WTC11 (cell line): ENCODE data around the gene AGPS. TPM values are rescaled to one million over a fixed set of nuclear protein-coding genes. Genes with fewer than 3 reads are reported as not detected.

Source experiments
- ATAC-seq: fragments of 200-7000 bp; cut with Tn5 transposase; 2 replicates; pipeline ENCODE4 v1.10.0; 2021; ENCODE audit warnings: mild to moderate bottlenecking, moderate library complexity
- CTCF ChIA-PET: fragments of 300-600 bp; sonication (Branson Sonifier 250); formaldehyde crosslinking; loops from one replicate; lab custom pipeline; 2021; ENCODE audit warnings: antibody characterized with exemption; lab: Charles Lee
- POLR2A ChIA-PET: fragments of 350-600 bp; sonication (Branson Sonifier 250); formaldehyde crosslinking; loops from one replicate; lab custom pipeline; 2021; ENCODE audit warnings: antibody characterized with exemption; lab: Charles Lee
- DNase-seq: peaks from one replicate; pipeline ENCODE4 v3.0.0; 2021; ENCODE audit warnings: low spot score
- H3K27ac Mint-ChIP-seq: 2 replicates; pipeline ENCODE4 v1.8.0; 2021; ENCODE audit warnings: mixed read lengths
- H3K27me3 Mint-ChIP-seq: 2 replicates; pipeline ENCODE4 v1.8.0; 2021; ENCODE audit warnings: low read depth, mild to moderate bottlenecking, moderate library complexity, mixed read lengths
- H3K36me3 Mint-ChIP-seq: 2 replicates; pipeline ENCODE4 v1.8.0; 2021; ENCODE audit warnings: mixed read lengths
- H3K4me1 Mint-ChIP-seq: 2 replicates; pipeline ENCODE4 v1.8.0; 2022; ENCODE audit warnings: mixed read lengths
- H3K4me3 Mint-ChIP-seq: 2 replicates; pipeline ENCODE4 v1.8.0; 2021; ENCODE audit warnings: mild to moderate bottlenecking, moderate library complexity, mixed read lengths
- H3K9me3 Mint-ChIP-seq: 2 replicates; pipeline ENCODE4 v1.8.0; 2021; ENCODE audit warnings: mixed read lengths
- CREB1 ChIP-seq: sonication (generic); formaldehyde crosslinking; IDR thresholded peaks from 2 replicates; pipeline ENCODE4 v1.8.0; 2023; ENCODE audit warnings: mild to moderate bottlenecking, missing genetic modification reagents
- EMX1 ChIP-seq: fragments of 250-450 bp; sonication (Bioruptor Pico); IDR thresholded peaks from 2 replicates; pipeline ENCODE4 v1.8.0; 2021; ENCODE audit warnings: mild to moderate bottlenecking
- FOXK1 ChIP-seq: sonication (generic); formaldehyde crosslinking; IDR thresholded peaks from 2 replicates; pipeline ENCODE4 v1.8.0; 2022; ENCODE audit warnings: mild to moderate bottlenecking, moderate library complexity, missing genetic modification reagents
- GRHL2 ChIP-seq: fragments of 250-450 bp; sonication (Bioruptor Pico); IDR thresholded peaks from 2 replicates; pipeline ENCODE4 v1.8.0; 2022; ENCODE audit warnings: mild to moderate bottlenecking, moderate library complexity; ENCODE audit not compliant: insufficient replicate concordance, severe bottlenecking
- HMGA2 ChIP-seq: fragments of 250-450 bp; sonication (Bioruptor Pico); IDR thresholded peaks from 2 replicates; pipeline ENCODE4 v1.4.0; 2021; ENCODE audit warnings: mild to moderate bottlenecking, moderate library complexity
- KAT7 ChIP-seq: sonication (generic); formaldehyde crosslinking; IDR thresholded peaks from 2 replicates; pipeline ENCODE4 v1.8.1; 2023; ENCODE audit warnings: missing genetic modification reagents, mild to moderate bottlenecking, borderline replicate concordance
- NFYB ChIP-seq: sonication (generic); formaldehyde crosslinking; conservative IDR thresholded peaks from 2 replicates; pipeline ENCODE4 v1.8.0; 2022; ENCODE audit warnings: low read depth, missing genetic modification reagents
- NR1H2 ChIP-seq: sonication (generic); formaldehyde crosslinking; IDR thresholded peaks from 2 replicates; pipeline ENCODE4 v1.9.0; 2021; ENCODE audit warnings: mild to moderate bottlenecking, moderate library complexity, missing genetic modification reagents
- SMAD3 ChIP-seq: sonication (generic); formaldehyde crosslinking; IDR thresholded peaks from 2 replicates; pipeline ENCODE4 v1.8.0; 2022; ENCODE audit warnings: missing genetic modification reagents, mild to moderate bottlenecking, borderline replicate concordance
- ZNF263 ChIP-seq: sonication (generic); formaldehyde crosslinking; IDR thresholded peaks from 2 replicates; pipeline ENCODE4 v1.8.1; 2022; ENCODE audit warnings: low read depth, mild to moderate bottlenecking, moderate library complexity, missing genetic modification reagents
- total RNA-seq: library from RNA; stranded (reverse); gene quantifications from 3 replicates; pipeline ENCODE4 v1.2.3, GENCODE V29; 2021
- TF ChIP-seq, protein P1 (sequence below): sonication (generic); formaldehyde crosslinking; IDR thresholded peaks from 2 replicates; pipeline ENCODE4 v1.8.0; 2022; ENCODE audit warnings: missing genetic modification reagents
- TF ChIP-seq, protein P2 (sequence below): fragments of 250-450 bp; sonication (Bioruptor Pico); IDR thresholded peaks from 2 replicates; pipeline ENCODE4 v1.9.0; 2021; ENCODE audit warnings: mild to moderate bottlenecking
- TF ChIP-seq, protein P3 (sequence below): fragments of 250-450 bp; sonication (Bioruptor Pico); IDR thresholded peaks from 2 replicates; pipeline ENCODE4 v1.9.0; 2021; ENCODE audit warnings: mild to moderate bottlenecking
- TF ChIP-seq, protein P4 (sequence below): fragments of 250-450 bp; sonication (Bioruptor Pico); IDR thresholded peaks from 2 replicates; pipeline ENCODE4 v1.9.0; 2021; ENCODE audit warnings: mild to moderate bottlenecking, borderline replicate concordance
- TF ChIP-seq, protein P5 (sequence below): fragments of 200-600 bp; IDR thresholded peaks from 2 replicates; pipeline ENCODE4 v1.8.0; 2022; ENCODE audit warnings: antibody characterized with exemption
- TF ChIP-seq, protein P6 (sequence below): sonication (generic); formaldehyde crosslinking; IDR thresholded peaks from 2 replicates; pipeline ENCODE4 v1.8.0; 2022; ENCODE audit warnings: mild to moderate bottlenecking, missing genetic modification reagents

Gene AGPS
- total RNA-seq, 1 experiment from 2014 or later = 60.8 TPM

DNA sequence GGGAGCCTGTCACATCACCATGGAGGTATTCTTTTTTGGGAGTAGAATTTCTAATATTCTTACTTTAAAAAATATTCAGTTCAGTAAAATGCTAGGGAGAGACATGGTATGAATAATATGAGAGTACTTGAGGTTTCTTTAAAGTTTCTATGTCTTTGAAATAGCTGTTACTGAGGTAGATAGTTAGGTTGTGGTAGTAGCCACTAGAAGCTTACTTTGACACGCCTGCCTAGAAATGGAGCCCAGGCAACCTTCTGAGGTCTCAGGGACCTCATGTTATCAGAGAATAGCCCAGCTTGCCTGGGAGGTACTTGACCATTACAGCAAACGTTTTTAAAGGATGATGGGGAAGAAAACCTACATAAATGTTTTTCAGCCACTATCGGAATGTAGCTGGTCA is 131.2 kb downstream of the AGPS start (continued):
- TF ChIP-seq, protein P1, sequence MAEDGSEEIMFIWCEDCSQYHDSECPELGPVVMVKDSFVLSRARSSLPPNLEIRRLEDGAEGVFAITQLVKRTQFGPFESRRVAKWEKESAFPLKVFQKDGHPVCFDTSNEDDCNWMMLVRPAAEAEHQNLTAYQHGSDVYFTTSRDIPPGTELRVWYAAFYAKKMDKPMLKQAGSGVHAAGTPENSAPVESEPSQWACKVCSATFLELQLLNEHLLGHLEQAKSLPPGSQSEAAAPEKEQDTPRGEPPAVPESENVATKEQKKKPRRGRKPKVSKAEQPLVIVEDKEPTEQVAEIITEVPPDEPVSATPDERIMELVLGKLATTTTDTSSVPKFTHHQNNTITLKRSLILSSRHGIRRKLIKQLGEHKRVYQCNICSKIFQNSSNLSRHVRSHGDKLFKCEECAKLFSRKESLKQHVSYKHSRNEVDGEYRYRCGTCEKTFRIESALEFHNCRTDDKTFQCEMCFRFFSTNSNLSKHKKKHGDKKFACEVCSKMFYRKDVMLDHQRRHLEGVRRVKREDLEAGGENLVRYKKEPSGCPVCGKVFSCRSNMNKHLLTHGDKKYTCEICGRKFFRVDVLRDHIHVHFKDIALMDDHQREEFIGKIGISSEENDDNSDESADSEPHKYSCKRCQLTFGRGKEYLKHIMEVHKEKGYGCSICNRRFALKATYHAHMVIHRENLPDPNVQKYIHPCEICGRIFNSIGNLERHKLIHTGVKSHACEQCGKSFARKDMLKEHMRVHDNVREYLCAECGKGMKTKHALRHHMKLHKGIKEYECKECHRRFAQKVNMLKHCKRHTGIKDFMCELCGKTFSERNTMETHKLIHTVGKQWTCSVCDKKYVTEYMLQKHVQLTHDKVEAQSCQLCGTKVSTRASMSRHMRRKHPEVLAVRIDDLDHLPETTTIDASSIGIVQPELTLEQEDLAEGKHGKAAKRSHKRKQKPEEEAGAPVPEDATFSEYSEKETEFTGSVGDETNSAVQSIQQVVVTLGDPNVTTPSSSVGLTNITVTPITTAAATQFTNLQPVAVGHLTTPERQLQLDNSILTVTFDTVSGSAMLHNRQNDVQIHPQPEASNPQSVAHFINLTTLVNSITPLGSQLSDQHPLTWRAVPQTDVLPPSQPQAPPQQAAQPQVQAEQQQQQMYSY (CRISPR knock-in tag) = no peak
- TF ChIP-seq, protein P2, sequence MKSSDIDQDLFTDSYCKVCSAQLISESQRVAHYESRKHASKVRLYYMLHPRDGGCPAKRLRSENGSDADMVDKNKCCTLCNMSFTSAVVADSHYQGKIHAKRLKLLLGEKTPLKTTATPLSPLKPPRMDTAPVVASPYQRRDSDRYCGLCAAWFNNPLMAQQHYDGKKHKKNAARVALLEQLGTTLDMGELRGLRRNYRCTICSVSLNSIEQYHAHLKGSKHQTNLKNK (CRISPR knock-in tag) = no peak
- TF ChIP-seq, all 79 proteins: peak for 0

DNA sequence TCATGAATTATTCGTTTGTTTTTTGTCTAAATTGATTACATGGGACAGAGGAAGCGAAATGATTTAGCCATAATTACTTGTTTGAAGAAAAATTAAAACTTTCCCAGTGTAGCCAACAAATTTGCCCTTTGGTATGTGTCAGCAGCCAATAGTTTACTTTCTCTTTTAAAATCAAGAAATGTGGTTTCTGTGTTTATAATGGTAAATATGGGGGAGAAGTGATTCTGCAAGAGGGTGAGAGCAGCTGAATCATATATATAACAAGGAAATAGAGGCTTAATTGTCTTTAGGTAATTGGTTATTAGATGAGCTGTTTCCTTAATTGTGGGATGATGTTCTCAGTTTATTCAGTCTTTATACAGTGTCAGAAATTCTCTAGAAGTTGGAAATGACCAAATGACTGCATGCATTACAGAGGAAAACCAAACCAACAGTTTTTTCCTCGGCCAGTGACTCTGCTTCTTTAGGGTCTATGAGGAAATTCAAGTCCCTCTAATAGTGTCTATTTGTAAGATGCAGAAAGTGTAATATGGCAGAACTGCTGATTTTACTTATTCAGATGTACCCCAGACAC is 132.9 kb downstream of the AGPS start:
- ChIA-PET POLR2A (no interaction called here), CTCF (interaction anchor here (1.2 kb wide), 1 partner anchor 36 kb away, joined by 4 read pairs; no protein-coding TSS in a partner anchor)
- no peak for DNase-seq
- Mint-ChIP-seq H3K27ac (no peak overlapping the region), H3K27me3 (no peaks in the 10 kb centered on the region), H3K36me3 (no peaks in the 10 kb centered on the region), H3K9me3 (no peaks in the 10 kb centered on the region), H3K4me3 (no peak overlapping the region), H3K4me1 (peaks cover 29% of the 10 kb centered on the region)
- no peak for ATAC-seq
- TF ChIP-seq, protein P3, sequence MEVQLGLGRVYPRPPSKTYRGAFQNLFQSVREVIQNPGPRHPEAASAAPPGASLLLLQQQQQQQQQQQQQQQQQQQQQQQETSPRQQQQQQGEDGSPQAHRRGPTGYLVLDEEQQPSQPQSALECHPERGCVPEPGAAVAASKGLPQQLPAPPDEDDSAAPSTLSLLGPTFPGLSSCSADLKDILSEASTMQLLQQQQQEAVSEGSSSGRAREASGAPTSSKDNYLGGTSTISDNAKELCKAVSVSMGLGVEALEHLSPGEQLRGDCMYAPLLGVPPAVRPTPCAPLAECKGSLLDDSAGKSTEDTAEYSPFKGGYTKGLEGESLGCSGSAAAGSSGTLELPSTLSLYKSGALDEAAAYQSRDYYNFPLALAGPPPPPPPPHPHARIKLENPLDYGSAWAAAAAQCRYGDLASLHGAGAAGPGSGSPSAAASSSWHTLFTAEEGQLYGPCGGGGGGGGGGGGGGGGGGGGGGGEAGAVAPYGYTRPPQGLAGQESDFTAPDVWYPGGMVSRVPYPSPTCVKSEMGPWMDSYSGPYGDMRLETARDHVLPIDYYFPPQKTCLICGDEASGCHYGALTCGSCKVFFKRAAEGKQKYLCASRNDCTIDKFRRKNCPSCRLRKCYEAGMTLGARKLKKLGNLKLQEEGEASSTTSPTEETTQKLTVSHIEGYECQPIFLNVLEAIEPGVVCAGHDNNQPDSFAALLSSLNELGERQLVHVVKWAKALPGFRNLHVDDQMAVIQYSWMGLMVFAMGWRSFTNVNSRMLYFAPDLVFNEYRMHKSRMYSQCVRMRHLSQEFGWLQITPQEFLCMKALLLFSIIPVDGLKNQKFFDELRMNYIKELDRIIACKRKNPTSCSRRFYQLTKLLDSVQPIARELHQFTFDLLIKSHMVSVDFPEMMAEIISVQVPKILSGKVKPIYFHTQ (CRISPR knock-in tag) = no peak
- TF ChIP-seq KAT7 (no peak), NFYB (CRISPR knock-in tag) (no peak), NR1H2 (CRISPR knock-in tag) (no peak), ZNF263 (no peak), FOXK1 (CRISPR knock-in tag) (no peak), EMX1 (CRISPR knock-in tag) (no peak), HMGA2 (no peak), CREB1 (CRISPR knock-in tag) (no peak), GRHL2 (CRISPR knock-in tag) (no peak), SMAD3 (CRISPR knock-in tag) (no peak)
- TF ChIP-seq, protein P4, sequence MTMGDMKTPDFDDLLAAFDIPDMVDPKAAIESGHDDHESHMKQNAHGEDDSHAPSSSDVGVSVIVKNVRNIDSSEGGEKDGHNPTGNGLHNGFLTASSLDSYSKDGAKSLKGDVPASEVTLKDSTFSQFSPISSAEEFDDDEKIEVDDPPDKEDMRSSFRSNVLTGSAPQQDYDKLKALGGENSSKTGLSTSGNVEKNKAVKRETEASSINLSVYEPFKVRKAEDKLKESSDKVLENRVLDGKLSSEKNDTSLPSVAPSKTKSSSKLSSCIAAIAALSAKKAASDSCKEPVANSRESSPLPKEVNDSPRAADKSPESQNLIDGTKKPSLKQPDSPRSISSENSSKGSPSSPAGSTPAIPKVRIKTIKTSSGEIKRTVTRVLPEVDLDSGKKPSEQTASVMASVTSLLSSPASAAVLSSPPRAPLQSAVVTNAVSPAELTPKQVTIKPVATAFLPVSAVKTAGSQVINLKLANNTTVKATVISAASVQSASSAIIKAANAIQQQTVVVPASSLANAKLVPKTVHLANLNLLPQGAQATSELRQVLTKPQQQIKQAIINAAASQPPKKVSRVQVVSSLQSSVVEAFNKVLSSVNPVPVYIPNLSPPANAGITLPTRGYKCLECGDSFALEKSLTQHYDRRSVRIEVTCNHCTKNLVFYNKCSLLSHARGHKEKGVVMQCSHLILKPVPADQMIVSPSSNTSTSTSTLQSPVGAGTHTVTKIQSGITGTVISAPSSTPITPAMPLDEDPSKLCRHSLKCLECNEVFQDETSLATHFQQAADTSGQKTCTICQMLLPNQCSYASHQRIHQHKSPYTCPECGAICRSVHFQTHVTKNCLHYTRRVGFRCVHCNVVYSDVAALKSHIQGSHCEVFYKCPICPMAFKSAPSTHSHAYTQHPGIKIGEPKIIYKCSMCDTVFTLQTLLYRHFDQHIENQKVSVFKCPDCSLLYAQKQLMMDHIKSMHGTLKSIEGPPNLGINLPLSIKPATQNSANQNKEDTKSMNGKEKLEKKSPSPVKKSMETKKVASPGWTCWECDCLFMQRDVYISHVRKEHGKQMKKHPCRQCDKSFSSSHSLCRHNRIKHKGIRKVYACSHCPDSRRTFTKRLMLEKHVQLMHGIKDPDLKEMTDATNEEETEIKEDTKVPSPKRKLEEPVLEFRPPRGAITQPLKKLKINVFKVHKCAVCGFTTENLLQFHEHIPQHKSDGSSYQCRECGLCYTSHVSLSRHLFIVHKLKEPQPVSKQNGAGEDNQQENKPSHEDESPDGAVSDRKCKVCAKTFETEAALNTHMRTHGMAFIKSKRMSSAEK (CRISPR knock-in tag) = no peak
- TF ChIP-seq, protein P1 (CRISPR knock-in tag) = no peak
- TF ChIP-seq, protein P5, sequence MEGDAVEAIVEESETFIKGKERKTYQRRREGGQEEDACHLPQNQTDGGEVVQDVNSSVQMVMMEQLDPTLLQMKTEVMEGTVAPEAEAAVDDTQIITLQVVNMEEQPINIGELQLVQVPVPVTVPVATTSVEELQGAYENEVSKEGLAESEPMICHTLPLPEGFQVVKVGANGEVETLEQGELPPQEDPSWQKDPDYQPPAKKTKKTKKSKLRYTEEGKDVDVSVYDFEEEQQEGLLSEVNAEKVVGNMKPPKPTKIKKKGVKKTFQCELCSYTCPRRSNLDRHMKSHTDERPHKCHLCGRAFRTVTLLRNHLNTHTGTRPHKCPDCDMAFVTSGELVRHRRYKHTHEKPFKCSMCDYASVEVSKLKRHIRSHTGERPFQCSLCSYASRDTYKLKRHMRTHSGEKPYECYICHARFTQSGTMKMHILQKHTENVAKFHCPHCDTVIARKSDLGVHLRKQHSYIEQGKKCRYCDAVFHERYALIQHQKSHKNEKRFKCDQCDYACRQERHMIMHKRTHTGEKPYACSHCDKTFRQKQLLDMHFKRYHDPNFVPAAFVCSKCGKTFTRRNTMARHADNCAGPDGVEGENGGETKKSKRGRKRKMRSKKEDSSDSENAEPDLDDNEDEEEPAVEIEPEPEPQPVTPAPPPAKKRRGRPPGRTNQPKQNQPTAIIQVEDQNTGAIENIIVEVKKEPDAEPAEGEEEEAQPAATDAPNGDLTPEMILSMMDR = no peak
- TF ChIP-seq, protein P6, sequence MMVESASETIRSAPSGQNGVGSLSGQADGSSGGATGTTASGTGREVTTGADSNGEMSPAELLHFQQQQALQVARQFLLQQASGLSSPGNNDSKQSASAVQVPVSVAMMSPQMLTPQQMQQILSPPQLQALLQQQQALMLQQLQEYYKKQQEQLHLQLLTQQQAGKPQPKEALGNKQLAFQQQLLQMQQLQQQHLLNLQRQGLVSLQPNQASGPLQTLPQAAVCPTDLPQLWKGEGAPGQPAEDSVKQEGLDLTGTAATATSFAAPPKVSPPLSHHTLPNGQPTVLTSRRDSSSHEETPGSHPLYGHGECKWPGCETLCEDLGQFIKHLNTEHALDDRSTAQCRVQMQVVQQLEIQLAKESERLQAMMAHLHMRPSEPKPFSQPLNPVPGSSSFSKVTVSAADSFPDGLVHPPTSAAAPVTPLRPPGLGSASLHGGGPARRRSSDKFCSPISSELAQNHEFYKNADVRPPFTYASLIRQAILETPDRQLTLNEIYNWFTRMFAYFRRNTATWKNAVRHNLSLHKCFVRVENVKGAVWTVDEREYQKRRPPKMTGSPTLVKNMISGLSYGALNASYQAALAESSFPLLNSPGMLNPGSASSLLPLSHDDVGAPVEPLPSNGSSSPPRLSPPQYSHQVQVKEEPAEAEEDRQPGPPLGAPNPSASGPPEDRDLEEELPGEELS = no peak
